GM21786 (cell line): ENCODE data around the gene CEPT1.
"Not testable (repeated sequence)": the region's sequence is repeated elsewhere in the genome, so short reads cannot be mapped to it uniquely, and the experiment has no call there.

Source experiments
- ATAC-seq: cut with Tn5 transposase; IDR thresholded peaks from one replicate; pipeline ENCODE4 v1.9.1; 2021; ENCODE audit not compliant: unreplicated experiment

CEPT1 gene

DNA sequence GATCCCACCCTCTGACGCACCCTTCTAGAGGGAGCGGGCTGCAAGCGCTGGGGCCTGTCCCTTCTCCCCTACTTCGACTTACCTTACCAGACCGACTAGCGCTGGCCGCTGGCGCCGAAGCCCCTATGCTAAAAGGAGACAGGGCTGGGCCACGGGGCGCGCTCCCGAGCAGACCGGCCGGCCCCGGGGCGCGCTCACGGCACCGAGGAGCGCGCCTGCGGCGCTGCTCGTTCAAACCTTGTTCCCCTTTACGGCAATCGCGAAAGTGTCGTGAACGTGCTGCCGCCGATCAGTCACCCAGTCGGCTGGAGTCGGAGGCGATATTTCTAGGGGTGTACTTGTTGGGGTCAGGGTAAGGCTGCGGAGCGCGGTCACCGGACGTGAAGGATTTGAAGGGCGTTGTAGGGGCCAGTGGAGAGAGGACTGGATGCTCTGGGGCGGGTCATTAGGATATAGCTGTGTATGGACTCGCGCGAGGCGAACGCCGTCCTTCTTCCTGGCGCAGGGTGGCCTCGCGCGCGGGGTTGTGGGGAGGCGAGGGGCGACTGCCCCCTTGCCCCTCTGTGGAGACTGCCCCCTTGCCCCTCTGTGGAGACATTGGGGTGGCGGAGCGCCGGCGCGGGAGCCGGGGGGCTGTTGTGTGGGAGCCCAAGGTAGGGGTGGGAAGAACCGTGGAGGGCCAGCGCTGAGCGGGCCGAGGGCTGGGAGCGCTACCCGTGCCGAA is at the start of gene CEPT1, which contains the start of gene DRAM2:
CEPT1 (plus strand) TSS at position 268 of the 724 bp plus-strand sequence. CDS start 7,492 bp downstream, outside the sequence.
DRAM2 (minus strand) TSS at position 138 of the 724 bp plus-strand sequence. CDS start 8,539 bp downstream, outside the sequence.
- peak; percentile 56 for ATAC-seq

DNA sequence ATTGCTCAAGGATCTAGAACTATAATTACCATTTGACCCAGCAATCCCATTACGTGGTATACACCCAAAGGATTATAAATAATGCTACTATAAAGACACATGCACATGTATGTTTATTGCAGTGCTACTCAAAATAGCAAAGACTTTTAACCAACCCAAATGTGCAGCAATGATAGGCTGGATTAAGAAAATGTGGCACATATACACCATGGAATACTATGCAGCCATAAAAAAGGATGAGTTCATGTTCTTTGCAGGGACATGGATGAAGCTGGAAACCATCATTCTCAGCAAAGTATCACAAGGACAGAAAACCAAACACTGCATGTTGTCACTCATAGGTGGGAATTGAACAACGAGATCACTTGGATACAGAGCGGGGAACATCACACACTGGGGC is 44.6 kb upstream of the CEPT1 start:
- not testable (repeated sequence) for ATAC-seq

DNA sequence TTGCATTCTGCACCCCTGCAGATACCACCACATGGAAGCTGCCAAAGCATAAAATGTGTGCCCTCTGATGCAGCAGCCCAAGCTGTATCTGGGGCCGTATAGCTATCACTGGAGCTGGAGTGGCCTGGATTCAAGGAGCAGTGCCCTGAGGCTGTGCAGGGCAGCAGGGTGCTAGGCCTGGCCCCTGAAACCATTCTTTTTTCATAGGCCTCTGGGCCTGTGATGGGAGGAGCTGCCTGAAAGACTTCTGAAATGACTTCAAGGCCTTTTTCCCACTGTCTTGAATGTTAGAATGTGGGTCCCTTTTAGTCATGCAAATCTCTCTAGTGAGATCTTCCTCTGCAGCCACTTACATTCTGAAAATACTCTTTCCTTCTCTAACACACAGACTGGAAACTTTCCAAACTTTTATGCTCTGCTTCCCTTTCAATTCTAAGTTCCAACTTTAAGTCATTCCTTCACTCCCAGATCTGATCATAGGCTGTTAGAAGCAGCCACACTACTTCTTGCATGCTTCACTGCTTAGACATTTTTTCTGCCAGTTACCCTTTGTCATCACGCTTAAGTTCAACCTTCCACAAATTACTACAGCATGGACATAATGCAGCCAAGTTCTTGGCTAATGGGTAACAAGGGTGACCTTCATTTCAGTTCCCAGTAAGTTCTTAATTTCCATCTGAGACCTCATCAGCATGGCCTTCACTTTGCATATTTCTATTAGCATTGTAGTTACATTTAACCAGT is 42.5 kb upstream of the CEPT1 start:
- no peak for ATAC-seq

DNA sequence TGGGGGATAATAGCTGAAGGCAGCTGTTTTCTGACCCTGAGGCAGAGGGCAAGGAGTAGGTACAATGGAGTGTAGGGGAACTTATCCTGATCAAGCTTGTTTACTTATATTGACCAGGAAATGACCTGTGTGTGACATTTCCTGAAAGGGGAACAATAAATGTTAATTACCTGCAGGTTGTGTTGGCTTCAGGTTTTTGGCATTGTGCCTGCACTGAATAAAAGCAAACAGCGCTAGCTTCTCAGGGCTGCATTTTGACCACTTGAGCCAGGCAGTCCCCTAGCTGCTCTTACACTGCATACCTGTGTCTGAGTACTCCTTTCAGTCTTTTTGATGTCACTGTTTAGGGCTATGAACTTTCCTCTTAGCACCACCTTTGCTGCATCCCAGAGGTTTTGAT is 40.7 kb upstream of the CEPT1 start:
- ATAC-seq = no peak

DNA sequence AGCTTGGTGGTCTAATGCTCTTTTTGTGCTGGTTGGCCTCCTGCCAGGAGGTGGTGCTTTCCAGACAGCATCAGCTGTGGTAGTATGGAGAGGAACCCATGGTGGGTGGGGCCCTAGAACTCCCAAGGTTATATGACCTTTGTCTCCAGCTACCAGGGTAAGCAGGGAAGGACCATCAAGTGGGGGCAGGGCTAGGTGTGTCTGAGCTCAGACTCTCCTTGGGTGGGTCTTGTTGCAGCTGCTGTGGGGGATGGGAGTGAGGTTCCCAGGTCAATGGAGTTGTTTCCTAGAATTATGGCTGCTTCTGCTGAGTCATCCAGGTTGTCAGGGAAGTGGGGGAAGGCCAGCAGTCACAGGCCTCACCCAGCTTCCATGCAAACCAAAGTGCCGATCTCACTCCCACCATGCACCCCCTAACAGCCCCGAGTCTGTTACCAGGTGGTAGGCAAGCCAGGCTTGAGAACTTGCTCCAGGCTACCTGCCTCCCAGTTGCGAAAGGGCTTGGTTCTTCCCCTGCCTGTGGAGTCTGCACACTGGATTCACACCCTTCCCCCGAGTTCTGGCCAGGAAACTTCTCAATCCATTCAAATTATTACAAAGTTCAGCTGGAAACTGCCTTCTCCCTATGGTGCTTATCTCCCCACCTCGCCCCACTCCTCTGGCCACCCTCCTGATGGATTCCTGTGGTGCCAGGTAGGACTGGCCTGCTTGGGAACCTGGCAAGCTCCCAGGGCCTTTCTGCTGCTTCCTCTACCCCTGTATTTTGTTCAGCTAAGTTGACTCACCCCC is 38.0 kb upstream of the CEPT1 start:
- no peak for ATAC-seq

DNA sequence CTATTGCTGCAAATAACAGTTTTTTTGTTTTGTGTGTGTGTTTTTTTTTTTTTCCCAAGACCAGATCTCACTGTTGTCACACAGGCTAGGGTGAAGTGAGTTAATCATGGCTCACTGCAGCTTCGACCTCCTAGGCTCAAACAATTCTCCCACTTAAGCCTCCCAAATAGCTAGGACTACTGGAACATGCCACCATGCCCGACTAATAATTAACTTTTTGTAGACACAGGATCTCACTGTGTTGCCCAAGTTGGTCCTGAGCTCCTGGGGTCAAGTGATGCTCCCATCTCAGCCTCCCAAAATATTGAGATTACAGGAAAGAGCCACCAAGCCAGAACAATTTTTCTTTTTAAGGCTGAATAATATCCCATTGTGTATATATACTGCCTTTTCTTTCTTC is 35.0 kb upstream of the CEPT1 start:
- no peak for ATAC-seq

DNA sequence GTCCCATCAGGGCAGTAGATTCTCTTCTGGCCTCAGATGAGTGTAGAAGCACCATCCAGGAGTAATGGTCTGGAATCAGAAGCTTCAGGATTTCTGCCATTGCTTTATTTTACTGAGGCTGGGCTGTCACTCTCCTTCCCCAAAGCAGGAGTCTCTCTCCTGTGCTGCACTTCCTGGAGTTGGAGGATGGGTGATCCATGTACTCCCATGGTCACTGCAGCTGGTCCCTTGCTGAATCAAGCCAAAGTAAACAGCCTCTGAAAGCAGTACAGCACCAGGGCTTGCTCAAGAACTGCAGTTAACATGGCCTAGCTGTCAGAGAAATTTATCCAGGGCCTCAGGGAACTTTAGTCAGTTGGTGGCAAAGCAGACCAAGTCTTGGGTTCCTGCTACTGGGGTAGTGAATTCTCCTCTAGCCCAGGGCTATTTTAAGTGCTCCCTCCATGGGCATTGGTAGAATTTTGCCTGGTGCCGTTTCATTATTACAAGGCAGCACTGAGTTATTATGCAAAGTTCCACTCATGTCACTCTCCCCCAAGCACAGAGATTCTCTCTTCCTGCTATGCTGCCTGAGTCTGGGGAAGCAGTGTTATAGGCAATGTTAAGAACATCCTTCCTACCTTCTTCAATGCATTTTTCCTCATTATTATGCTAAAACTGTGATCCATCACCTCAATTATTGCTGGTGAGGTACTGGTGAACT is 29.7 kb upstream of the CEPT1 start:
- no peak for ATAC-seq

DNA sequence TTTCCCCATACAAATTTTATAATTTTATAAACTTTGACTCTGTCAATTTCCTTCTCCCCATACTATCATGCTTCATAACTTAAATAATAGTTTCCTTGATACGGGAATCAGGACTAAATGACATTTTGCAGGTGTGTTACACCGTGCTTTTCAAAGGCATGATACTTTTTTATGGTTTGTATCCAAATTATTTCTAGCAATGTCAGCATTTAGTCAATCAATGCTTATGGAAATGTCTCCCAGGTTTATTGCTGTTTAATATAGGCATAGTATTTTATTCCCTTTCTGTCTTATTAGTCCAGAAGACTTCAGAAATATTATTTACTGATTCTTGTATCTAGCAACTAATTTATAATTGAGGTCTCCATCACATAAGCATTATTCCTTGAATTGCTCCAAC is 23.5 kb upstream of the CEPT1 start:
- ATAC-seq = no peak

DNA sequence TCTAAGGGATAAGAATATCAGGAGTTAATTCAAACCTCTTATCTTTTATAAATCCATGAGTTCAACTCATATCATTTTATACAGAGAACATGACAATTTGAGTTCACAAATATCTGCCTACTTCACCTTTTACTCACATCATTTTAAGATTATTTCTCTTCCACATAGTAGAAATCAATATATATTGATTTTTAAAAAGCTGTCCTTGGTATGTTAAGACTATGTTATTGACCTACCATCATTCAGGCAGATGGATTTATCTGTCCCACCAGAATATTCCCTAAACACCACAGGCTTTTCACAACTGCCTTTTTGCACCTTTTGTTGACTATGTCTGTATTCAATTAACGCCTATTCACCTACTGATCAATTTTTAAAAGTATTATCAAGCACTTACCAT is 13.7 kb upstream of the CEPT1 start:
- no peak for ATAC-seq

DNA sequence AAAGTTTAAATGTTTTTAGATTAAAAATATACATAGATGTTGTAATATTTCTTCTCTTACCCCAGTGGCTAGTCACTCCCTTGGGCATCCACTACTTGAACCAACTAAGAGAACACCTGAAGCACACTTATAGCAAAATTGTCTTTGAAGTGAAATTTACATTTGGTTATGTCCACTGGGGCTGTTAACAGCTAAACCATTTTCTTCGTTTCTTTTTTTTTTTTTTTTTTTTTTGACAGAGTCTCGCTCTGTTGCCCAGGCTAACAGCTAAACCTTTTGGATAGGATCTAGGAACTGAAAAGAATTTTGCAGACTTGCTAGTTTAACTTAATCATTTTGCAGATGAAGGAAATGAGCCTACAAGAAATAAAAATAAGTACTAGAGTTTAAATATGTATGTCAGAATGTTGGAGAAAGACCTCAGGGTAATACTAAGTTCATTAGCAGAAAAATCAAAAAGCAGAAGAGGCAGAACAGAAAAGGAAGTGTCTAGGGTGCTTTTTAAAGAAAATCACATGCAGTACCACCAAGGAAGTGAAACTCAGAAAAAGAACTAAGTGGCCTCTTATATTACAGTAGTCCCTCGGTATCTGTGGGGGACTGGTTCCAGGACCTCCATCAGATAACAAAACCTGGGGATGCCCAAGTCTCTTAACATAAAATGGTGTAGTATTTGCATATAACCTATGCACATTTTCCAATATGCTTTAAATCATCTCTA is 11.9 kb upstream of the CEPT1 start:
- peak; percentile 86 for ATAC-seq

DNA sequence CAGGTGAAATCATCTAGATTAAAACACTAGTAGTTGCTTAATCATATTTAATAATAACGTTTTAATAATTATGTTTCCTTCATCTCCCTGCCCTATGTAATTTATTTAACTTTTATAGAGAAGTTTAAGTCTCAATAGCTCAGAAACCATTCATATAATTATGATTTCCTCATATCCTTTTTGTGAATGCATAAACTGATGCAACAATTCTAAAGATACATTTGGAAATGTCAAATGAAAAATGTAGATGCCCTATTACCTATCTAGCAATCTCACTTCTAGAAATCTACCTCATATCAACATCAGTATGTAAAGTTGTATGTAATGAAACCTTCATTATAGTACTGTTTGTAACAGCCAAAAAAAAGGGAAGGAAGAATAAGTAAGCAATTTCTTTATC is 10.6 kb upstream of the CEPT1 start:
- no peak for ATAC-seq

DNA sequence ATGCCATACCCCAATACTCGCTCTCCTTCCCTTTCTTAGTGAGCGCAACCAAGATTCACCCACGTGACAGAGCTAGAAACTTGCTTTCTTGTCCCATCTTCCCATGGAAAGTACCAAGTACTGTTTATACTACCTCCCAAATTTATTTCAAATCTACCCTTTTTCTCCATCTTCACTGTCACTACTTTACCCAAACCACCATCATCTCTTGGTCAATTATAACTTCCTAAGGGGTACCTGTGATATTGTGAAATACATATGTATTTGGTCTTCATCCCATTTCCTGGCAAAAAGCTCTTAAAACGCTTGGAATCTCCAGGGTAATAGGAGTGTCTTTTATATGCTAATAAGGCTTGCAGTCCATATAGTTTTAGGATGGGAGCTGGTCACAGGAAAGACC is 8.3 kb upstream of the CEPT1 start:
- no peak for ATAC-seq

DNA sequence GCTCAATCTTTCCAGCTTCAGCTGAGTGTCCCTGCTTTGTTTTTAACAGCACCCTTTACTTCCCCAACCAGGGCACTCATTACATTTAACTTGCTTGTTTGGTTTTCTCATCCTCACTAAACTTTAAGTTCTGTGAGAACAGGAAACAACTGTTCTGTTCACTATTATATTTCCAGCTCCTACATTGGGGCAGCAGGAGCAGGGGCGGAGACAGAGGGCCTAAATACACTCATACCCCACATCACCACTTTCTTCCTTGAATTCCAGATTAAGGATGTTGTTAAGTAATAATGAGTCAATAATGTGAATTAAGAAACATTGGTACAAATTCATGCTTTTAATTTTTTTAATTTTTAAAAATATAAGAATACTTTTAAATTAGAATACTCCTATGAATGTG is 6.2 kb upstream of the CEPT1 start:
- no peak for ATAC-seq

DNA sequence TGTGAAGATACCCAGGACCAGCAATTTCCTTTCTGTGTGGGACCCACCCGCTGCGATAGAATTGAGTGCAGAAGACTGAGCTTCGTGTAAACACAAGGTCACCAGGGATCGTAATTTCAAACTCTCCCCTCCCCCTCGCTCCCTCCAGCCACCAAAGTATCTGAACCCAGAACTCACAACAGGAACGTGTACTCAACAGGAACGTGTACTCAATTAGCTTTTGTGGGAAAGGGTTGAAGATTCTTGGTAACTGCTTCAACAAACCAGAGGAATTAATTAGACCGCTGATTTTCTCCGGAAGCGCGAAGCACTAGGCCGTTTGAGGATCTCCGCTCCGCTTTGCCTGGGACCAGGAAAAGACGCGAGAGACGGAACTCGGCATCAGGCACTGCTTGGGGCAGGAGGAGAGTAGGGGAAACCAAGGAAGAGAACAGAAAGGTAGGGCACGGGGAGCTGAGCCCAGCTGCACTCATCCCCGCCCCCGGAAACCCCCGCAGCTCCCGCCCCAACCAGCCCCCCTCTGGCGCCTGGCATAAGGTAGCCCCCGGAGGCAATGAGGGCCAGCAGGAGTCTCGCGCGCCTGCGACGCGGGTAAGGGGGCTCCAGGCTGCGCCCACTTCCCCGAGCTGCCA is 583 bp upstream of the CEPT1 start:
- ATAC-seq = peak; percentile 35

DNA sequence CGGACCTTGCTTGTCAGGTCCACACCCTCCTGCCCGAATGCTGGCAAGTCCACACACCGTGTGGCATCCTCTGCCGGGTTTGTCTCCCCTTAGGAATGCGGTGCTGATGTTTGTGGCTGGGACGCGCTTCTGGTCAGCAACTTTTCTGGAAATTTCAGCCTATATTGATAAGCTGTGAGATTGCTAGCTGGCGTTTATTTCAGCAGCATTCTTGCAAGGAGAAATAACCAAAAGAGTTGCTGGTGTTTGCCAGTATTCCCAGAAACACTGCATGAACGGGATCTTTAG is 601 bp downstream of the CEPT1 start:
- ATAC-seq = no peak

DNA sequence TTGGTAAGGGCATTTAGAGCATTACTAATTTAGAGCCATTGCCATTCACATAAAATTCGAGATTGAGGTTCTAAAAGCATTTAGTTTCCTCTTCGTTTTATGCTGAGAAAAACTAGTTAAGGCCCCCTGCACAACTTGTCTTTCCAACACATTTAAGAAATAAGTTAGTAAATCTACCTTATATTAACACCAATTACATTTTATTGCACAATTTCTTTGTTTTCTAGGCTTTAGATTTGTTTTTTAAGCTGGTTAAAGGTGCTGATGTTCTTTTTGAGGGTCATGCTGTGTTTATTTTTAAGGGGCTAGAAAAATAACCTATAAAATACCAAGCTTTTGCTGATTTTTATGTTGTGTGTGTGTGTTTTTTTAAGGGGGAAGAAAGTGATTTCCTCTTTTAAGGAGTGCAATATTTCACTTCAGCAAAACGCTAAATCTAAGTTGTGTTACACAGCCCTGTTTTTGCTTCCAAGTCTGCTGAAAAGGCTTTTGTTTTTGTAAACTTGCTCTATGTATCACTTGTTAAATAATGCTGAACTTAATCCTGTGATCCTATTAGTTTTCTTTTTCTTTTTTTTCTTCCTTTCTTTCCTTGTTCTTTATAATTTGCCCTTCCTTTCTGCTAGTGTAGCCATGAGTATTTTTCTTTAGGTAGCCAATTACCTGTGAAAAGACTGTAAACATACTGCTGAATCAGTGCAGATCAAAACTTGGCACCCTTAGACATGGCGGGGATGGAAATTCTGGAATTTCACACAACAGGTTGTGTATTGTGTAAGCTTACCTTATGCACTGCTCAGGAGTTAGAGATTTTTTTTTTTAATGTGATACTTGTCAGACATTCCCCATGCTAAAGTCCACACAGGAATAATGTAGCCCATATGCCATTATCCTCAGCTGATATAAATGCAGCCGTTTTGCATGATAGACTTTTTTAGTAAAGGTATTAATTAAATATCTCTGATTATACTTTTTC is 1.5 kb downstream of the CEPT1 start:
- no peak for ATAC-seq

DNA sequence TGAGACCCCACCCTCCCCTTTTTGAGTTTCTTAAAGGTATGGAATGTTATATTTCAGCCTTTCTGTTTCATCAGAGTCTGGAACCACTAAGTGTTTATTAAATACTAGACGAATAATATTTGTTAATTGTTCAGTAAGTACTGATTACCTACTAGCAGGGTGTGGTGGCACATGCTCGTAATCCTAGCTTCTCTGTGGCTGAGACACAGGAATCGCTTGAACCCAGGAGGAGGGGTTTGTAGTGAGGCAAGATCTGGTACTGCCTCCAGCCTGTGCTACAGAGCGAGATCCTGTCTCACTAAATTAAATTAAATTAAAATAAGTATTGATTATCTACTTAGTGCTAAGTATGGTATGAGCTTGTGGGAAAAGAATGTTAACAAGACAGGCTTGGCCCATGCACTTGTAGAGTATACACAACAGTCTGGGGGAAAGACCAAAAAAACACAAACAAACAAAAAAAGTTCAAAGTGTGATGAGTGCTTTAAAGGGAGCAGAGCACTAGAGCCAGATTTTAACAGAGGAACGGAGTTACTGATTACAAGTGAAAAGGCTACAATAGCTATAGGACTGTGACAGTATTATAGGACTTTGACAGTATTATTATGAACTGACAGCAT is 2.4 kb downstream of the CEPT1 start:
- no peak for ATAC-seq

DNA sequence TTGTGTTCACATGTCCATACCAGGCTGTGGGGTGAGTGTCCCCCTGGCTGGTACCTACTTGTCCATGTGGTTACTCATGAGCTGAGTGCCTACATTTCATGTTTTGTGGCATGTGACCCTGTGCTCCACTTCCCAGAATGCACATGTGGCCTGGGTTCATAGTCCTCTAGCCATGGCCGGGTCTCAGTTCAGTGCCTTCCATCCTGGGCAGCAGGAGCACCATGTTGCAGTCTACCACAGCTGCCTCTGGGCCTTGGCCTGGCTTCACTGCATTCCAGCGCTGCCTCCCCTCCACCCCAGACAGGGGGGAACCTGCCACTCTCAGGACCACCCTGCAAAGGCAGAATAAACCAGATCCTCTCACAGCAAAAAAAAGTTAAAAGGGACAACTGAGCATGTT is 5.5 kb downstream of the CEPT1 start:
- no peak for ATAC-seq
